GM21529 (cell line): Measurements from ENCODE around the gene CEP85.
A peak's percentile ranks its signal among the peaks of the same experiment; 100 is the strongest.

Experiments used
- ATAC-seq: cut with Tn5 transposase; IDR thresholded peaks from one replicate; pipeline ENCODE4 v1.9.1; 2021; ENCODE audit not compliant: unreplicated experiment

Gene CEP85, protein sequence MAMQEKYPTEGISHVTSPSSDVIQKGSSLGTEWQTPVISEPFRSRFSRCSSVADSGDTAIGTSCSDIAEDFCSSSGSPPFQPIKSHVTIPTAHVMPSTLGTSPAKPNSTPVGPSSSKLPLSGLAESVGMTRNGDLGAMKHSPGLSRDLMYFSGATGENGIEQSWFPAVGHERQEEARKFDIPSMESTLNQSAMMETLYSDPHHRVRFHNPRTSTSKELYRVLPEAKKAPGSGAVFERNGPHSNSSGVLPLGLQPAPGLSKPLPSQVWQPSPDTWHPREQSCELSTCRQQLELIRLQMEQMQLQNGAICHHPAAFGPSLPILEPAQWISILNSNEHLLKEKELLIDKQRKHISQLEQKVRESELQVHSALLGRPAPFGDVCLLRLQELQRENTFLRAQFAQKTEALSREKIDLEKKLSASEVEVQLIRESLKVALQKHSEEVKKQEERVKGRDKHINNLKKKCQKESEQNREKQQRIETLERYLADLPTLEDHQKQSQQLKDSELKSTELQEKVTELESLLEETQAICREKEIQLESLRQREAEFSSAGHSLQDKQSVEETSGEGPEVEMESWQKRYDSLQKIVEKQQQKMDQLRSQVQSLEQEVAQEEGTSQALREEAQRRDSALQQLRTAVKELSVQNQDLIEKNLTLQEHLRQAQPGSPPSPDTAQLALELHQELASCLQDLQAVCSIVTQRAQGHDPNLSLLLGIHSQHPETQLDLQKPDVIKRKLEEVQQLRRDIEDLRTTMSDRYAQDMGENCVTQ

DNA sequence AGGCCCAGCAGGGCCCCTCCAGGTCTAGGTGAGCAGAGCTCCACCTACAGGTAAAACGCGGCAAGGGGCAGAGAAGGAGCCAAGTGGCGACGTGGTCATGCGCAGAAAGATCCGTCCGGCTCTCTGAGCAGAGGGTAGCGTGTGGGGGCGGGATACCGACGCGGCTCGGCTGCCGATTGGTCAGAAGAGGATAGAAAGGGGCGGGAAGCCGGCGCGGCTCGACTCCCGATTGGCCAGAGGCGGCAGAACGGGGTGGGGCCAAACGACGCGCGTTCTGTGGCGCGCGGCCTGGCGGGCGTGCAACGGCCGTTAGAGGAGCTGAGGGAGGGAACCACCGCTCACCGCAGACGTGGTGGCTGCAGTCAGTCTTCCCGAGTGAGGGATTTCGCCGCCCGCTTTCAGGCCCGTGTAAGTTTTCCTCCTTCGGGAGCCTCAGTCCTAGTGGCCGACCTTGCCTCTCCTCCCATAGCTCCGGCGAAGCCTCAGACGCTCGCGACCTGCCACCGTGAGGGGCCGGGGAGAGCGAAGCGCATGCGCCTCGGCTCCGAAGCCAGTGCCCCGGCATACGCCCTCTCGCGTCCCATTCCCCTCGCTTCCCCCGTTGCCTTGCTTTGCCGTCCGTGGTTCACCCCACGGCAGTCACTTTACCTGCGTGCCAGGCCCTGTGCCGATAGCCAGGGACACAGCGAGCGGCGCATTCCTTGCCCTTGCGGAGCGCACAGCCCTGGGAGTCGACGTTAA lies at the start of gene CEP85:
TSS of gene CEP85 (plus strand) at position 298 of the 741 bp plus-strand sequence. CDS start 5,584 bp downstream, outside the sequence.
- peak; percentile 91 for ATAC-seq

DNA sequence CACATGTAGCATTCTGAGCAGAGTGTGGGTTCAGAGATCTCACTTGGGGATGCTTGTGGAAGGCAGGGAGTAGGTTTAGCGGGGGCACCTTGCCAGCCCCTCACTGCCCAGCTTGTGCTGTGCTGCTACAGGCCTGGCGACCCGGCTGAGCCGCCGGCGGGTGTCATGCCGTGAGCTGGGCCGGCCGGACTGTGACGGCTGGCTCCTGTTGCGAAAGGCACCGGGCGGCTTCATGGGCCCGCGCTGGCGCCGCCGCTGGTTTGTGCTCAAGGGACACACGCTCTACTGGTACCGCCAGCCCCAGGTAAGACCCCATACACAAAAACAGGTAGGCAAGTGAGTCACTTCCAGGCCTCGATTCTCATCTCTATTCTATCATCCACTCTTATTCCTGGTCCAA lies 49.1 kb upstream of the CEP85 start:
- no peak for ATAC-seq

DNA sequence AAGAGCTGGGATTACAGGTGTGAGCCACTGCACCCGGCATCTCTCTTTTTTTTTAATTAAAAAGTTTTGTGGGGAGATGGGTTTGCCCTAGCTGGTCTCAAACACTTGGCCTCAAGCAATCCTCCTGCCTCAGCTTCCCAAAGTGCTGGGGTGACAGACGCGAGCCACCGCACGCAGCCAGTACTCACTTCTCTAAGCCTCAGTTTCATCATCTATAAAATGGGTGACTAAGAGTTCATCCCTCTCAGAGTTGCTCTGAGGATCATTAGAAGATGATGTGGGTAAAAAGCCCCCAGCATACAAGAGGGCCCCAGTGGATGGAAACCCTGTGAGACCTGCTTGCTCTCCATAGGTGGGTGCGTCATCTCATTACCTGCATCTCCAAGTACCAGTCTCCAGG lies 46.1 kb upstream of the CEP85 start:
- no peak for ATAC-seq

DNA sequence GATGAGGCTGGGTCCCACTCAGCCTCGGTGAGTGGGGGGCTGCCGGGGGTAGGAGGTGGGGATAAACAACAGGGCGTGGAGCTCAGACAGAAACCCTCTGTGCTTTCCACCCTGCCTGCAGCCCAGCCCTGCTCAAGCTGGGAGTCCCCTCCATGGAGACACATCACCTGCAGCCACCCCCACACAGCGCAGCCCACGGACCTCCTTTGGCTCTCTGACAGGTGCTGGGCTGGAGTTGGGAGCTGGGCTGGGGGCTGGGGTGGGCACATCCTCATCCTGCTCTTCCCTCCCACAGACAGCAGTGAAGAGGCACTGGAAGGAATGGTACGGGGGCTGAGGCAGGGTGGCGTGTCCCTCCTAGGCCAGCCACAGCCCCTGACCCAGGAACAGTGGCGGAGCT lies 45.5 kb upstream of the CEP85 start:
- ATAC-seq: no peak

DNA sequence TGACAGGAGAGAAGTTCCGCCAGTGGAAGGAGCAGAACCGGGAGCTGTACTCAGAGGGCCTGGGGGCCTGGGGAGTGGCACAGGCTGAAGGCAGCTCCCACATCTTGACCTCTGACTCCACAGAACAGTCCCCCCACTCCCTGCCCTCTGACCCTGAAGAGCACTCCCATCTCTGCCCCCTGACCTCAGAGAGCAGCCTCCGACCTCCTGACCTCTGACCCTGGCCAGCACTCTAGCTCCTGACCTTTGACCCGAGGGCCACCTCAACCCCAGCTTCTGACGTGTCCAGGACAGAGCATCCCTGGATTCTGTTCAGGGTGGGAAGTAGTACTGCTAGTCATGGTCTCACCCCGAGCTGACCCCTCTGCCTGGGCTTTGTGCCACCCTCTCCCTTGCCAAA lies 44.7 kb upstream of the CEP85 start:
- no peak for ATAC-seq

DNA sequence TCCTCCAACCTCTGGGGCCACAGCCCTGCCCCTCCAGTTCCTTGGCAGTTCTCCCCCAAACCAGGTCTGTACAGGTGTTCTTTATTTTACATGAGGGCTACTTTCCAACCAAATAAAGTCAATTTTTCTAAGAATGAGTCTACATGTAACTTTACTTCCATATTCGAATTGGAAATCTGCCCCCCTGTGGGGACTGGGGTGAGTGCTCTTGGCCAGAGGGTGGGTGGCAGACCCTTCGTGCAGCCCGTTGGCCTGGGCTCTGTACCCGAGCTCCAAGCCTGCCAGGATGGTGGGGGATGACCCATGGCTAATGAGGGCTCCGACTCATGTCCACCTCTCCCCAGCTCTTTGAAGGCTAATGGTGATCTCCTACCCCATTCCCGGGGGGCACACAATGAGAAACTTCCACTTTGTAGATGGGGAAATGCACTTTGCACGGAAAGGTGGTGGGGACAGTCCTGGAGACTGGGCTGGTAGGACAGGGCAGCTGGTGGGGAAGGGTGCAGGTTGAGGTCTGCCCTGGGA lies 44.2 kb upstream of the CEP85 start:
- no peak for ATAC-seq

DNA sequence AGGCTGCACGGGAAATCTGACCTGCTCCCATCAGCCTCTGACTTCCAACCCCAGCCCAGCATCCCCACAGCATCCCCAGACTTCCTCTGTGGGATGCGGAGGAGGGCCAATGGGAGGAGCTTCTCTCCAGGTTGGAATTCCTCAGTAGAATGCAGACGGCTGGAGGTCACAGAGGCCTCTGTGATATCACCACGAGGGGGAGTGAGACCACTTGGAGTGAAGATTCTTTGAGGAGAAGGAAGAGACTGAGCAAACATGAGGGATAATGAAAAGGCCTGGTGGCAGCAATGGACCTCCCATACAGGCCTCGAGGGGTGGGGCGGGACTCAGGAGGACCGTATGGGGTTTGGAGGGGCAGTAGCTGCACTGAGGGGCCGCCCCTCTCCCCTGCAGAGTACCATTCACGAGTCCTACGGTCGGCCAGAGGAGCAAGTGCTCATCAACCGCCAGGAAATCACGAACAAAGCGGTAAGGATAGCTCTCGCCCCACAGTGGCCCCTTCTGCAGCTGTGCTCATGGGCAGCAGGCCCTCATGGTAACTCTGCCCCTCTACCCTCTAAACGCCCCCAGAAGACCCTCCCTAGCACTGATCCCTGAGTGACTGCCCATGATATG lies 43.5 kb upstream of the CEP85 start, which contains the start of gene CATSPER4:
TSS of gene CATSPER4 (plus strand) at position 230 of the 615 bp plus-strand sequence. CDS start at position 256, 26 bp downstream.
- no peak for ATAC-seq

DNA sequence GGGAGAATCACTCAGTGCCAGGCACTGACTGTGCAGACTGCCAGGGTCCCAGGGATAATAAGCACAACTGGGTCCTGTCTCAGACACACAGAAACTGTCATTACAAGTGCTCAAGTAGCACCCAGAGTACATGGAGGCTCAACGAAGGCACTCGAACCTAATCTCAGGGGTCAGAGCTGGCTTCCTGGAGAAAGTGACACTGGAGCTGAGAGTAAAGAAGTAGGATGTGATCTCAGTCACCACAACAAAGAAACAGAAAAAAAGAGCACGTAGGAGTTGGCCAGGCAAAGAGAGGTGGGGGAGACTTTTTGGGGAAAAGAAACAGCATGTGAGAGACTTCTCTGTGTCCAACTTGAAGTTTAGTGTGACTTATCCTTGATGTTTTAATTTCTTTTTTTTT lies 42.3 kb upstream of the CEP85 start:
- ATAC-seq: no peak

DNA sequence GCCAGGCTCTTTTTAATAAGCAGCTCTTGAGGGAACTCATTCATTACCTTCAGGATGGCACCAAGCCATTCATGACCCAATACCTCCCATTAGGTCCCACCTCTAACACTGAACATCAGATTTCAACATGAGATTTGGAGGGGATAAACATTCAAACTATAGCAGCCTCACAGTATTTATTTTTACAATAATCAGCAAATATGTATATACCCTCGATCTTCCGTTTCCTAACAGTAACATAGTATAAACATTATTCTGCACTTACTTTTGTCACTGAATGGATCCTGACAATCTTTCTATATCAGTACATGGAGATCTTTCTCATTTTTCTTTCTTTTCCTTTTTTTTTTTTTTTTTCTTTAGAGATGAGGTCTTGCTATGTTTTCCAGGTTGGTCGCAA lies 38.2 kb upstream of the CEP85 start:
- no peak for ATAC-seq

DNA sequence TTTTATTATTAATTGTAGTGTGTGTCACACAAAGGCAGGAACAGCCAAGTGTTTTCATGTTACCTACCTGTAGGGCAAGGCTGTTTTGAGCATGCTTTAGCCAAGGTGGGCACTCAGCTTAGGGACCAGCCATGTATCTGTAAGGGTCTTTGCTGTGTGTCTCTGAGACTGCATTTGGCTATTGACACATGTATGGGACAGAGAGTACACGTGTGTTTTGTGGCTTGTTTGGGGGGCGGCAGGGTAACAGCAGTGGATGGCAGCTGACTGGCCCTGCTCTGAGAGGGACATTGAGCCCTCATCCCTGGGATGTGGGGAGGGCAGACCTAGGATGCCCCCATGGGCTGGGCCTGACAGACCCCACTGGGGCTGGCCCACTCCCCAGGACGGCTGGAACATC lies 36.7 kb upstream of the CEP85 start:
- no peak for ATAC-seq

DNA sequence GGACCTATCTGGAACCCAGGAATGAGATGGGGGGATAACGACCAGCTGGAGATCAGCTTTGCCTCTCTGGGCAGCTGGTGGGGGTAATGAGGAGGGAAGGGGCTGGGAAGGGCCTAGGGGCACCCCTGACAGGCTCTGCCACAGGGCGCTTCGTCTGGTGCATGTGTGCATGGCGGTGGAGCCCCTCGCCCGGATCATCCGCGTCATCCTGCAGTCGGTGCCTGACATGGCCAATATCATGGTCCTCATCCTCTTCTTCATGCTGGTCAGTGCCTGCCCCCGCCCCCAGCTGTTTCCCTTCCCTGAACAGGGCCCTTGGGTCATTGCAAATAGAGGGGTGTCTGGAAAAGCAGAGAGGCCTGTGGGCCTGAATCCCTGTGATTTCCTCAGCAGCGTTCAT lies 36.2 kb upstream of the CEP85 start:
- ATAC-seq: no peak

DNA sequence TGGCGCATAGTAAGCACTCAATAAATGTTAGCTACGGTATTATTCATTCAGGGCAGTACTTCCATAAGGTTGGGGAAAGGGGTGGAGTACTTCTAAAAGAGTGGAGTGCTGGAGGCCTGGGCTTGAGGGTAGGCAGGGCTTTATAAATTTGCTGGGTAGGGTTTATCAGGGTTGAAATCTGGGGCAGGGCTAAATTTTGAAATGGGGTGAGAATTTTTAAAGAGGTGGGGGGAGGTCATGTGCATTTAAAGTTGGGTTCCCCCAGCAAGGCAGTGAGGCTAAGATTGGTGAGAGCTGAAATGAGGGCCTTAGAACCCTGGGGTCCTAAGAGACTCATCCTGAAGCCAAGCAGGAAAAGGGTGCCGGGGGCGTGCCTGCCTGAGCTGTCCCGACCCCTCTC lies 33.6 kb upstream of the CEP85 start:
- ATAC-seq: no peak

DNA sequence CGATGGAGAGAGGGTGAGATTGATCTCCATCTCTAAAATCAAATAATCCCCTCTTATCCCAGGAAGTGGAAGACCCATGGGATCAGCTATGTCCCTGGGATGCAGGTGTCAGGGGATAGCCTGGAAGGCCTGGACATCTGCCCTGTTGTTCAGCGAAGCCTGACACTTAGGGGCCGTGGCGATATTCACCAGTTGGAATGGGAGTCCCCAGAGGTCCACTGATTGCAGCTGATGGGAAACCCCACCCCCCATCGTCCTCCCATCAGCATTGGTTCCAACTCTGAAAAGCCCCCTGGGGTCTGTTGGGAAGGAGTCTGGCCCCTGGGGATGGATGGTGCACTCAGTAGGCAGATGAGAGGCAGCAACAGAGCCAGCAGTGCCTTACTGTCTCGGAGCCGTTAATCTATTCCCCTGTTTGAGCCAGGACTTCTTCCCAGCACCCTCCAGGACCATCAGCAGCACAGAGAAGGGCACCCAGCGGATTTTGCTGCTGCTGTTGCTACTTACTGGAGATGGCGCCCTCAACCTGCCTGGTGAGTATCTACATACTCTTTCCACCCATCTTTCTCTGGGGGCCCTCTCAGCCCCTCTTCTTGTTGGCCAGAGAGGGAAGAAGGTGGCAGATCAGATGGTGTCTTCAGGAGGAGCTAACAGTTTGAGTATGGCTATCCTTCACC lies 30.2 kb upstream of the CEP85 start:
- ATAC-seq: no peak

DNA sequence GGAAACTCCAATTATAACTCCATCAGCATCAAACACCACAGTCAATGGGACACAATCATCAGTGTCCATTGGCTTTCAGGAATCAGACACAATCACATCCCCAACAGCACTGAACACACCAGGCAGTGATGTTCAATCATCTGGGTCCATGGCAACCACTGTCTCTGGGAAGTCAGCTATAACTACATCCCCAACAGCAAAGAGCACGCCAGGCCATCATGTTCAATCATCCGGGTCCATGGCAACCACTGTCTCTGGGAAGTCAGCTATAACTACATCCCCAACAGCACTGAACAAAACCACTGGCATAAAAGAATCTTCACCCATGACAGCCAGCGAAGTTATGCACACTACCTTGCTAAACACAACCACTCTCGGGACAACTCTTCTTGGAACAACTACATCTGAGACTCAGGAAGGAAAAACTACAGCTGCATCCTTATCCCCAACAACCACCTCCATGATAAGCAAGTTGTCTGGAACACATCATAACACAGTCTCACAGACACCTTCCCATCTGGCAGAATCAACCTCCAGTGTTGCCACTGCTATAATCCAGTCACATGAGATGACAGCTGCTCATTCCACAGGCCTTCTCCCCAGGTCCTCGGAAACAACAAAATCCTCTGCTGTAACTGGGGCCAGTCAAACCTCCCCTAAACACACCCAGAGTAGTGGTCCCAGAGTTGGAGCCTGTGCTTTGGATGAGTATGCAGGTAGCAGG lies 23.7 kb upstream of the CEP85 start:
- ATAC-seq: no peak

DNA sequence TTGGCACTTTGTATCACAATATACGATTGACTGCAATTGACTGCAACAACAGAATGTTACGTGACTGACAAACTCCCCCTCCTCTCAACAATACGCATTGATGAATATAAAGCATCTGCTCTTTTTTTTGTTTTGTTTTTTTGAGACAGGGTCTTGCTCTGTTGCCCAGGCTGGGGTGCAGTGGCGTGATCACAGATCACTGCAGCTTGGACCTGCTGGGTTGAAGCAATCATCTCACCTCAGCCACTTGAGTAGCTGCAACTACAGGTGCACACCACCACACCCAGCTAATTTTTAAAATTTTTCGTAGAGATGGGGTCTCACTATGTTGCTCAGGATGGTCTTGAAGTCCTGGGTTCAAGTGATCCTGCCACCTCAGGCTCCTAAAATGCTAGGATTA lies 21.3 kb upstream of the CEP85 start:
- ATAC-seq: no peak

DNA sequence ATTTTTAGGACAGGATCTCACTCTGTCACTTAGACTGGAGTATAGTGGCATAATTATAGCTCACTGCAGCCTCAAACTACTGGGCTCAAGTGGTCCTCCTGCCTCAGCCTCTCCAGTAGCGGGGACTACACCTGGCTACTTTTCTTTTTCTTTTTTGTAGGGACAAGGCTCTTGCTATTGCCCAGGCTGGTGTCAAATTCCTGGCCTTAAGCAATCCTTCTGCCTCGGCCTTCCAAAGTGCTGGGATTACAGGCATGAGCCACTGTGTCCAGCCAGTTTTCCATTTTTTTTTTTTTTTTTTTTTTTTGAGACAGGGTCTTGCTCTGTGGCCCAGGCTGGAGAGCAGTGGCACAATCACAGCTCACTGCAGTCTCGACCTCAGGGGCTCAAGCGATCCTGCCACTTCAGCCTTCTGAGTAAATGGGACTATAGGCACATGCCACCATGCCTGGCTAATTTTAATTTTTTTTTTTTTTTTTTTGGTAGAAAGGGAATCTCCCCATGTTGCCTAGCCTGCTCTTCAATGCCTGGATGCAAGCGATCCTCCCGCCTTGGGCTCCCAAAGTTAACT lies 20.6 kb upstream of the CEP85 start:
- ATAC-seq: no peak

DNA sequence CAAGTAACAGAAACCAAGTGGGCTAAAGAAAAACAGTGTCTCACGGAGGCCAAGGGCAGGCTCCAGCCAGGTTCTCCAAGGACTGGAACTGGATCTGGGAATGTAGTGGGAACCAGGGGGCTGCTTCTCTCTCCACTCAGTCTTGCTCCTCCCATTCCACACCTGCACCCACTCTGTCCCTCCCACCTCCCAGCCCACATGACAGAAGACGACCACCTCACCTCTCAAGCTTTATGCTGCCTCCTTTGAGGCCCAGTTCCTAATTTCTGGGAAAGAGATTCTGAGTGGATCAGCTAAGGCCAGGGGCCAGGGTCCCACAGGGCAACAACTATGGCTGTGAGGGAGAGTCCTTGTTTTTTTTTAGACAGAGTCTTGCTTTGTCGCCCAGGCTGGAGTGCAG lies 18.8 kb upstream of the CEP85 start:
- ATAC-seq: no peak

DNA sequence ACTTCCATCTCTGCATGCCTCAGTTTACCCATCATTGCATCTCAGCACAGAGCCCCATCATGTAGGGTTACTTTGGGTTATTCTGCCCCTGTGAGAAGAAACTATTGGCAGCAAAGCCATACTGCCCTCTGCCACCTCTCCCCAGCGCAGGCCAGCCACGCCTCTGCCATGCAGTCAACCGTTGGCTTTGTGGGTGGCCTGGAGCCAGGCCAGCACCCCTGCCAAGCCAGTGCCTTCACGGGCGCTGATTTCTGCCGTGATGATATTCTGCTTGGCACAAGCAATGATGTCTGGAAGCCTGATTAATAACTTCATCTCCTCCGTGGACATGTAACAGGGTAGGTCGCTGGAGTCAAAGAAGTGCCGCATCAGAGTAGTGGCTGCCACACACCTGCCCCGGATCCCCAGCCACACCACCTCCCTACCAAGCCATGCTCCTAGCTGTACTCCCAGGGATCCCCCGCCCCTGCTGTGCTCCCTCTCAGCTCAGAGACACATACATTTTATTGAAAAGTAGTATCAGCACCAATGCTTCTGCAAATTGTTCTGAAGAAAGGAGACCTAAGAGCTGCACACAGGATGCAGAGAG lies 15.0 kb upstream of the CEP85 start:
- ATAC-seq: no peak
